Glomerular endothelial cell (primary cell): ENCODE data around the gene MCEMP1. TPM values are rescaled to one million over a fixed set of nuclear protein-coding genes. Genes with fewer than 3 reads are reported as not detected.

ENCODE experiments used
- DNase-seq: peaks from one replicate; pipeline ENCODE4 v3.0.0-alpha.2; 2011; ENCODE audit warnings: low read depth, low spot score; ENCODE audit errors: extremely low read depth
- total RNA-seq: library from RNA; depleted of rRNA; stranded (reverse); fragments of >200 nt; gene quantifications from 2 replicates; pipeline ENCODE4 v1.2.3, GENCODE V29; 2015

The MCEMP1 gene, protein sequence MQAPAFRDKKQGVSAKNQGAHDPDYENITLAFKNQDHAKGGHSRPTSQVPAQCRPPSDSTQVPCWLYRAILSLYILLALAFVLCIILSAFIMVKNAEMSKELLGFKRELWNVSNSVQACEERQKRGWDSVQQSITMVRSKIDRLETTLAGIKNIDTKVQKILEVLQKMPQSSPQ
- total RNA-seq: not detected in 2 replicates

DNA sequence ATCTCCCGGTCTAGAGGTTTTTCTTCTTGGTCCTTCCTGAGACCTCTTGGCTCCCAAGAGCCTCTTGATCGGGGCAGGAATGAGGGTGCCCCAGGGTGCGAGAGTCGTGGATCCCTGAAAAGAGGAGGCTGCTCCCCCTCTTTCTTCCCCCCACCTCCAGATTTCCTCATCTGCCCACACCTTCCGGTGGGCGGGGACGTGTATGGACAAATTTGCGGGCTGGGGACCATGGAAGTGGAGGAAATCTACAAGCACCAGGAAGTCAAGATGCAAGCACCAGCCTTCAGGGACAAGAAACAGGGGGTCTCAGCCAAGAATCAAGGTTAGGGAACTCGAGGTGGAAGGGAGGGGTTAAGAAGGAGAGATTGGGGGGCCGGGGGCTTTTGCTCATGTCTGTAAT is at the start of gene MCEMP1:
MCEMP1 (plus strand) TSS at position 237 of the 400 bp plus-strand sequence; CDS start at position 268, 31 bp downstream.
- DNase-seq: no peak

DNA sequence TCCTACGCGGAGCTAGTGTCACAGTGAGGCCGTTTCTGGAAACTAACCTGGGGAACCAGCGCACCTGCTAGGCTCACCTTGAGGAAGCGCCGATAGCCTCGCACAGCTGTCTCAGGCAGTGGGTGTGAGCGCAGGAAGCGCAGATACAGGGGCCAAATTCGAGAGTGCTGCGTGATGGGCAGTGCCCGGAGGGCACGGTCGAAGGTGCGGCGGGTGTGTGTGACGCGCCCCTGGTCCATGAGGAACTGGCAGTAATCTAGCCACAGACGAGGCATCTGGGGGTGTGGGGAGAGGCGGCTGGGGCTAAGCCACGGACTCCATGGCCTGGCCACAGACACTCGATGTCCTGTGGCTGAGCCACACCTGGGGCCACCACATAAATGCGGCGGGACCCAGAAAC is 49.7 kb upstream of the MCEMP1 start:
- no peak for DNase-seq

DNA sequence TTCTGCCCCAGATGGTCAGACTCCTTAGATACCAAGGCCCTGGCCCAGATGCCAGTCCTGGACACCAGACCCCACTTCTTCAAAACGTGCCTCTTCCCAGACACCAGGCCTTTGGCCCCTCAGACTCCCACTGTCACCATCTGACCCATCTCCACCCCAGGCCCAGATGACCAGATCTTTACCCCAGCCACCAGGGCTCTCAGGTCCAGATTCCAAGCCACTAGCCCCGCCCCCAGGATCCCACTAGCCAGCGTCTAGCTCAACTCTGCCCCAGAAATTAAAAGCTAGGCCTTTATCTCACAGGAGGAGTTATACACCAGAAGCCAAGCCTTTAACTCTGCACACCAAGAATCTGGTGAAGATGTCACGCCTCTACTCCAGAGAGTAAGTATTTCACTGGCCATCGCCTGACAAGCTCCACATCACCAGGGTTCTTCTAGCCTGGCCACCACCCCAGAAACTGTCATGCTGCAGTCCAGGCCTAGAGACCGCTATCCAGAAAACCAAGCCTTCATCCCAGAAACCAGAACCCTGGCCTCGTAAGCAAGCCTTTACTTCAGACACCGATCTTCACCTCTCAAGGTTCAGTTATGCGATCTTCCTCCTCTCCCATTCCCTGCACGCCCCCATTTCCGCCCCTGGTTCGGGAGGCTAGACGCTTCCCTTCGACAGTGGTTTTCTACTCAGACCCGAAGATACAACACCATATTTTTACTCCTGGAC is 48.1 kb upstream of the MCEMP1 start:
- no peak for DNase-seq

DNA sequence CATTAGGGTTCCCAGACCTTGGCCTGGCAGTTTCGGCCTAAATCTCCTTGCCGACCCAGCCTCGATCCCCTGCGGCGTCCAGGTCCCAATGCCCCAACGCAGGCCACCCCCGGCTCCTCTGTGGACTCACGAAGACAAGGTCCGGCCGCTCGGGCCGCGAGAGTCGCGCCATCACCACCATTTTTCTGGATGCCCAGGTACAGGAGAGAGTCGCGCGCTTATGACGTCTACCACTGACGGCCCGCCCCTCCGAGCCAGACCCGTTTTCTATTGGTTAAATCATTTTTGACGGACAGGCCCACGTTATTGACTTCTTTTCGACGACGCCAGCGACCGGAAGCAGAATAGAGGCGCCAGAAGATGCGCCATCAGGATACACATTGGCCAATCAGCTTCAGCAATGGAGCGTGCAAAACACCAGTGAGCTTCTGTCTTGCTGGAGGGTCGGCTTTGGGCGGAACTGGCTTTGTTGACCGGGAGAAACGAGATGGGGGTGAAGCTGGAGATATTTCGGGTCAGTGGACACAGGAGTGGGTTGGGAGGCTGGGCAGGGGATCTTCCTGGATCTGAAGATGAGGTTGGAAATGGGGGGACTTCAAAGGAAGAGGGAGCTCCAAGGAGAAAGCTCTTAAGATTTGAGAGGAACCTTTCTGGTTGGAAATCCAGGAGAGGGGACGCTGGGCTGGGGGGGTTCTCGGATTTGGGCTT is 47.4 kb upstream of the MCEMP1 start, which contains the start of the genes PET100 and XAB2:
PET100 (plus strand) TSS at position 447 of the 708 bp plus-strand sequence; CDS start at position 488, 41 bp downstream.
XAB2 (minus strand) TSS at position 199 of the 708 bp plus-strand sequence; CDS start at position 181, 18 bp downstream.
- peak; percentile 97 for DNase-seq

DNA sequence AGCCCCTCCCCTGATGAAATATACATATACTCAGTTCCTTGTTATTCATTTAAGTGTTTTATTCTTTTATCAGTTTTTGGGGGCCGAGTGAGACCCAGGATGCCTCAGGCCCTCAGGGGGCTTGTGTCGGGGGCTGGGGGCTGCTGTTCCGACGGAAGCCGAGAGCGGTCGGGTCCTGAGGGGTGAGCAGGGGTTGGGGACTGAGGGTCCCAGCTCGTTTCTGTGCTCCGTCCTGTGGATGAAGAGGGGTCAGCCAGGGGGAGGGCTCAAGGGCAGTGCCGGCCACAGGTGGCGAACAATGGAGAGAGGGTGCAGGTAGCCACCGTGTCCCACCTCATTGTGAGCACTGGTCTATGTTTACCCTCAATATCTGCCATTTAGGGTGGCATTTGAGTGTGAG is 45.3 kb upstream of the MCEMP1 start:
- no peak for DNase-seq

DNA sequence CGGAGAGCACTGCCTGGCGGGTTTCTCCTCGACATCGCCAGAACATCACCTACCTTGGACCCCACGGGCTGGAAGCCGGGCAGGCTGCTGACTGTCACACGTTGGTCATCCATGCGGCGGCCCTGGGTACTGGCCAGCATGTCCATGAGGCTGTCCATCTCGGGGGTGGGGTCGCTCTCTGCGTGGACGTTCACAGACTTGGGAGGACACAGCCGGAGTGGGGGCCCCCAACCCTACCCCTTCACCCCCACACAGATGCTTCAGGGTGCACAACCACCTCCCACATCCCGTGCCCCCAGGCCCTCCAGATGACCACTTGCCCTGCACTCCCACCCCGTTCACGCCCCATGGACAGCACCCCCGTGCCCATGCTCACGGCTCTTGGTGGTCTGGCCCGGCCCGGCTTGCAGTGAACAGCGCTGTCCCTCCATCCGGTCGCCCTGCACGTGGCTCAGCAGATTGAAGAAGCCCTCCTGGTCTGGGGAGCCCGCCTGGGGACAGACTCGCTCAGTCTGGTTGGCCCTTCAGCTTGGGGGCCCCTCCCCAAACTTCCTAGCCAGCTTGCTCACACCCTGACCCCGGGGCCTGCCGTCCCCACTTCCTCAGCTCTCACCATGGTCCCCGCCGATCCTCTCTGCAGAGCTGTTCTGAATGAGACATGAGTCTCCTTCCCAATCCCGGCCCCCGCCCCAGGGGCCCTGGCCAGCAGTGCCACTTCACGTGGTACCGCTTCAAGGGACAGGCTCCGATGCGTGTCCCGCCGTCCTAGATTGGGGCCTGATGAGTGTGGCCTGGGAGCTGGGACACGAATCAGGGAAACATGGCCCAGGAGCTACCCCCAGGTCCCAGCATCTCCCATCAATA is 44.3 kb upstream of the MCEMP1 start:
- DNase-seq: no peak

DNA sequence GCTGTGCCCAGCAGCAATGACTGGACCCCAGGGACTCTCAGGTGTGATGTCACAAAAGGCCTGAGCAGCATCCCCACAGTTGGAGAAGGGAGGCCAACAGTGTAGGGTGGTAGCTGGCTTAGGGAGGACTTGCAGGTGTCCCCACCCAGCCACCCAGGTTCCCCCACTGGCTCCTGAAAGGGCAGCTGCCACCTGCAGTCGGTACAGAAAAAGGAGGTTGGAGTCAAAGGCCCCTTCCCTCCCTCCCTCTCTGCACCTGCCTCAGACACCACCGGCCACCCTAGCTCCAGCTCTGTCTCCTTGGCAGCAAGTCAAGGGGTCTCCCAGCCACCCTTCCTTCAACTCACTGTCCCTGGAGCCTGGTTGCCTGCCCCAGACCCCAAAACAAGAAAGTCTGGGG is 43.2 kb upstream of the MCEMP1 start, which contains the start of gene PCP2:
PCP2 (minus strand) TSS at position 22 of the 400 bp plus-strand sequence. CDS start 262 bp downstream, outside the sequence.
- DNase-seq: no peak

DNA sequence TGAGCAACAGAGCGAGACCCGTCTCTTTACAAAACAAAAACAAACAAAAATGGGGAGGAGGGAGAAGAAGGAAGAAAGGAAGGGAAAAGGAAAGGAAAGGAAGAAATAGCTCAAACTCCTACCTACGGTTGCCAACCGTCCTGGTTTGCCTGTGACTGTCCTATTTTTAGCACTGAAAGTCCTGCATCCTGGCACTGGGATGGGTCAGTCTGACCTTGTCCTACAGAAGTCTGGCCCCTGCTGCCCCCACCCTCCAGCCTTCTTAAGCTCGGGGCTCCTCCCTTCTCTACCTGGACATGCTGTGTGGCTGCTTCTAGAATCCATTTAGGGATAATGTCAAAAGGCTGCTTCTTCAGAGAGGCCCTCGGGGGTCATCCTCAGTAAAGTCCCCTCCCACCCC is 41.2 kb upstream of the MCEMP1 start:
- no peak for DNase-seq

DNA sequence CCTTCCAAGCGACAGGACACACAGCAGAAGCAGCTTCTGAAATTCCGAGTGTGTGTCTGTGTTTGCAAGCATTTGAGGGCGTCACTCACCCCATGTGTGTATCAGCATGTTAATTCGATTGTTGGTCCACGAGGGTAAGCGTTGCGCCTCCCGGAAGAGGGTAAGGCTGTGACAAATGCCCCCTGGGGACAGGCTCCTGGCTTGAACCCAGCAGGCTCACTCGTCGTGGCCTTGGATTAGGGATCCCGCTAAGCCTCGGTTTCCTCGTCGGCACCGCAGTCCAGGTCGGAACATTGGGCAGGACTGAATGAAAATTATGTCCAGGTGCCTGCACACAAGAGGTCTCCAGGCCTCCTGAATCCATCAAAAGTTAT is 40.6 kb upstream of the MCEMP1 start:
- DNase-seq: no peak

DNA sequence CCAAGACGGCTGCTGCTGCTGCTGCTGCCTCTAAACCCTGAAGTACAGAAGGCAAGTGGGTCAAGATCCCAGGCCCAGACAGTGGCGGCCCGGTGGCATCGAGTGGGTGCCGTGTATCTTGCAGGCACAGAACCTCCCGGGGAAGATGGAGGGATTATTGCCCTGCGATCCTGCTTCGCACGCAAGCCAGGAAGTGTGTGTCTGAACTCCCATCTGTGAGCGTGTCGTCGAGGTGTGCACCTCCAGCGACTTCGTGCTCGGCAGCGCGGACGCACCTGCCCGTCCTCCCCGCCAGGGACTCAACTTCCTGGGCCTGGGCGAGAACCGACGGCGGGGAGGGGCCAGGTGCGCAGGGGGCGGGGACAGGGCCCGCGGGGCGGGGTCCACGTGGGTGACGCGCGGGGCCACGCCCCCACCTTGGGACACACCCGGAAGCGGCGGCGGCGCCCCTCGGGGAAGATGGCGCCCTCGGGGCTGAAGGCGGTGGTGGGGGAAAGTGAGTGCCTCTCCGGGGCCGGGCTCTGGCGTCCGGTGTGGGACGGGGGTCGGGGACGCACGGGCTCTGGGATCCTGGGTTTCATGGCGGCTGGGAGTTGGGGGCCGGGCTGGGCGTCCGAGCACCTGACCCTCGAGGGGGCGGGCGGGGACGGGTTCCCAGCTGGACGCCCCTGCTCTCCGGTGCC is 40.1 kb upstream of the MCEMP1 start, which contains the start of gene STXBP2:
STXBP2 (plus strand) TSS at position 420 of the 683 bp plus-strand sequence; CDS start at position 460, 40 bp downstream.
- no peak for DNase-seq

DNA sequence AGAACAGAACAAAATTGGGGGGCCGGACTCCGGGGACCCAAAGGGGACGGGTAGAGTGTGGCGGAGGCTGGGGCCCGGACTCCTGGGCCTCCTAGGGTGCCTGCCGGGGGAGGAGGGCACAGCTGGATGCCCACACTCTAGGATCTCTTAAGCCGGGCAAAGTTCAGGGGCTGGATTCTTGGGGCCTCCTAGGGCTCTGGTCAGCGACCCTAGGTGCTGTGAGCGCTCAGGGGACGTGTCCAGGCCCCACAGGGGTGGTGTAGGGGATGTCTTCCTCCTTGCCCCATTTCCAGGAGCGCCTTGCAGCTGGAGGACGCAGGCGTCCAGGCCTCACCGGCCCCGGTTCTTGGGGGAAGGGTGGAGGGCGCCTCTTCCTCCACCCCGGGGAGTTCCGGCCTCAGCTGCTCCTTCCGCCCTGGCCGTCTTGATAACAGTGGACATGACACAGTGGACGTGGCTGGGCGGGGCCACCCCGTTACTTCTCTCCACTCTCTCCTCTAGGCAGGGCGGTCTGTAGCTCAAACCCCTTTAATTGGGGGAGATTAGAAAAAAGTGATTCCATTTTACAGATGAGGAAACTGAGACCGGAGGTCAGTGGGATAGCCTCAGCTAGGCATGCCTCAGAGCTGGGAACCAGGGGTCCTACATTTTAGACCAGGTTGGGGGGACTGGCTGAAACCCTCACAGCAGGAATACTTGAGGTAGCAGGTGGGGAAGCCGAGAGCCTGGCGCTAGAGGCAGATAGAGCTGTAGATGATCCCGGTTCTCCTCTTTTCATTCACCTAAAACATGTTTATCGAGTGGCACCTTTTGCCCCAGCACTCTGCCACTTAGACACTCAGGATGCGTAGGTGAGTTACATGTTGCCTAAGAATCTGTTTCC is 39.3 kb upstream of the MCEMP1 start:
- DNase-seq: no peak

DNA sequence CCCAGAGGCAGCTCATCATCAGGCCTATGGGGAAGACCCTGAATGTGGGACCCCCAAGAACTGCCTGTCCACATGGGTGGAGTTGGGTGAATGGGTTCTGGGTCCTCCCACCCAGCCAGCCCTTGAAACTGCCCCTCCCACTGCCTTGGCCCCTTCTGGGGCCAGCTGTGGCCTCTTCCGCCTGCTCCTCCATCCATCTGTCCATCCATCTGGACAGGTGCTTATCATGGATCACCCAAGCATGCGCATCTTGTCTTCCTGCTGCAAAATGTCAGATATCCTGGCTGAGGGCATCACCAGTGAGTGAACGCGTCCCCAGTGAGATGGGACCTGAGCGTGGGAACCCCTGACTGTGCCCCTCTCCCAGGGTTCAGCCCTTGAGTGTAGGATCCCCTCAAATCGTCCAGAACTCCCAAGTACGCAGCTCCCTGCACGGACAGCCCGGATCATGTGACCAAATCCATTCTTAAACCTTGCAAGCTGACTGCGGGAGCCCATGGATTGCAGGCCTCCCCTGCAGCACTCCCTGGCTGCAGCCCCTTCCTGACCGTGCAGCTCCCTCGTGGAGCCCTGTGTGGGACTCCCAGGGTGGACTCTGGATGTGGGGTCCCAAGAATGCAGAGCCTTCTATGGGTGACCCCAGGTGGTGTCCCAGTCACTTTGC is 38.0 kb upstream of the MCEMP1 start:
- no peak for DNase-seq

DNA sequence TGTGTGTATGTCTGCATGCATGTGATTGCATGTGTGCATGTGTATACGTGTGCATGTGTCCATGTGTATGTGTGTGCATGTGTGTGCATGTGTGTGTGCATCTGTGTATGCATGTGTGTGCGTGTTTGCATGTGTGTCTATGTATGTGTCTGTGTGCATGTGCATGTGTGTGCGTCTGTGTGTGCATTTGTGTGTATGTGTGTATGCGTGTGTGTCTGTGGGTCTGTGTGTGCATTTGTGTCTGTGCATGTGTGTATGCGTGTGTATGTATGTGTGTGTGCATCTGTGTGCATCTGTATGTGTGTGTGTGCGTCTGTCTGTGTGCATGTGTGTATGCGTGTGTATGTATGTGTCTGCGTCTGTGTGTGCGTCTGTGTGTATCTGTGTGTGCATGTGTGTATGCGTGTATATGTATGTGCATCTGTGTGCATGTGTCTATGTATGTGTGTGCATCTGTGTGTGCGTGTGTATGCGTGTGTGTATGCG is 37.0 kb upstream of the MCEMP1 start:
- DNase-seq: no peak

DNA sequence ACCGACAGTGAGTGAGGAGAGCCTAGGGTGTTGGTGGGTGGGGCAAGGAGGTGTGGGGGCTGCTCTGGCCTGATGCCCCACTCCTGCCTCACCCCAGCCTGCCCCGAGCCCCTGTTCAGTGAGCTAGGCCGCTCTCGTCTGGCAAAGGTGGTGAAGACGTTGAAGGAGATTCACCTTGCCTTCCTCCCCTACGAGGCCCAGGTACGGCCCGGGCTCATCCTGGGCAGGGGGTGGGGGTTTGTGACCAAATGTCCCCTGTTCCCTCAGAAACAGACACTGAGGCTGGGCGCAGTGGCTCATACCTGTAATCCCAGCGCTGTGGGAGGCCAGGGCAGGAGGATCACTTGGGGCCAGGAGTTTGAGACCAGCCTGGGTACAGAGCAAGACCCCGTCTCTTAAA is 36.1 kb upstream of the MCEMP1 start:
- no peak for DNase-seq

DNA sequence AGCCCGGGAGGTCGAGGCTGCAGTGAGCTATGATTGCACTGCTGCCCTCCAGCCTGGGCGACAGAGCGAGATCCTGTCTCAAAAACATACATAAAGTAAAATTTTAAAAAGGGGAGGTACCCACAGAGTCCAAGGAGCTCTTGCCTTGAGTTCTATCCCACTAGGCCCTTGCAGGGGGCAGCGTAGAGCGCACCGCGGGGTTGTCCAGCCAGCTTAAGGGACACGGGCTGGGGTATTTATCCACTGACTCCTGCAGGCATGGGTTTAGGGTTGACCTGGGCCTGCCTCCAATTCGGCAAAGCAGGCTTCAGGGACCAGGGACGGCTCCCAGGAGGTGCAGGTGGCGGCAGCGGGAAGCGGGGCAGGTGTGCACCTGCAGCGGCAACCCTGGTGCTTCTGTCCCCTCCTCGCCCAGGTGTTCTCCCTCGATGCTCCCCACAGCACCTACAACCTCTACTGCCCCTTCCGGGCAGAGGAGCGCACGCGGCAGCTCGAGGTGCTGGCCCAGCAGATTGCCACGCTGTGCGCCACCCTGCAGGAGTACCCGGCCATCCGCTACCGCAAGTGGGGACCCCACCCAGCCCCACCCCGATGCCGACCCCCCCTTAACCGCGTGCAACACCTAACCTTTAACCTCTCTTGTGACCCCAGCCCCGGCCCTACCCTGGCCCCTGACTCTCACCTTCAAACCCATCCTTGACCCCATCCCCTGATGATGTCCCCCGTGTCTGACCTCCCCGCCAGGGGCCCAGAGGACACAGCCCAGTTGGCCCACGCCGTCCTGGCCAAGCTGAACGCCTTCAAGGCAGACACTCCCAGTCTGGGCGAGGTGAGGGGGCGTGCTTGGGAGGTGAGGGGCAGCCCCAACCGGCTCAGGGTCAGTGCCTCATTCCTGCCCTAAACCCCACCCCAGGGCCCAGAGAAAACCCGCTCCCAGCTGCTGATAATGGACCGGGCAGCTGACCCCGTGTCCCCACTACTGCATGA is 35.3 kb upstream of the MCEMP1 start:
- no peak for DNase-seq

DNA sequence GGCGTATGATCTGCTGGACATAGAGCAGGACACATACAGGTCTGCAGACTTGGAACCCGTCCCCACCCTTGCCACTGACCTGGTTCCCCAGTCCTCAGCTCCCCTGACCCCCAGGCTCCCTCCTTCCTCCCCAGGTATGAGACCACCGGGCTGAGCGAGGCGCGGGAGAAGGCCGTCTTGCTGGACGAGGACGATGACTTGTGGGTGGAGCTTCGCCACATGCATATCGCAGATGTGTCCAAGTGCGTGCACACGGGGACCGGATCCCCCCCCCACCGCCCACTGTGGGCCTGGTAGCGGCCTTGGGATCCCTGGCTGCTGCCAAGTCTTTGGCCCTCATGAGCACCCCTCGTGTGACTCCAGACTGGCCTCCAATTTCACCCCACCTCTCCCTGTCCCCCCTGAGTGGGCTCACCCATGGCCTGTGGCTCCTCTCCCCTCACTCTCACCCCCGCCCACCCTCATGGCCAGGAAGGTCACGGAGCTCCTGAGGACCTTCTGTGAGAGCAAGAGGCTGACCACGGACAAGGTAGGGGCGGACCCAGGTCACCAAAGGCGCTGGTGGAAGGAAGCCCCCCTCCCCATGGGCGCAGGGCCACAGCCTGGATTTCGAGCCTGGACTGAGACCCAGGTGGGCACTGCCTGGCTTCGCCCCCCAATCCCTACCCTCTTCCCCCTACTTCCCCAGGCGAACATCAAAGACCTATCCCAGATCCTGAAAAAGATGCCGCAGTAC is 34.4 kb upstream of the MCEMP1 start:
- DNase-seq: no peak
